ENCODE data around the gene KRT20. TPM values are rescaled to one million over a fixed set of nuclear protein-coding genes. Genes with fewer than 3 reads are reported as not detected.
"Not testable (repeated sequence)": the region's sequence is repeated elsewhere in the genome, so short reads cannot be mapped to it uniquely, and the experiment has no call there.

KRT20 gene
- total RNA-seq, 1 donor from 2014 or later: not detected

DNA sequence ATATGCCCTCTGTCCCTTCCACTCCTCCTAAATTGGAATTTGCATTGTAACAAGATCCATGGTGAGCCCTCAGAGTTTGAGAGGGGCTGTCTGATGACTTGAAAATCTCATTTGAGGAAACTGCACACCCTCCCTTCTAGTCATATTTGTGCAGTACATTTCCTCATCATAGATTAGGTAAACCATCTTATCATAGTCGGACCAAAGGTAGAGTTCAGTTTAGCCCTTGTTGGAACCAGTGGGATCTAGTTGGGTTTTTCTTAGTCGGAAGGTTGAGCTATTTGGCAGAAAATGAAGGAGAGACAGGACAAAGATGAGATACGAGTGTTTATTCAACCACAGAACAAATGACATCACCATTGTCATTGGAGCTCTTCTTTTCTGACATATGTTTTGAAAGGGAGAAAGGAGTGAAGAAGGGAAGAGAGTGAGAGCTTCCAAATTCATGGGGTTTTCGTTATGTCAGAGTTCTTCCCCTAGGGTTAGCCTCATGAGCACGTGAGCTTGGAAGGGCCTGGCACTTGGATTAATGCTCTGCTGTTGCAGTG lies 15.8 kb upstream of the KRT20 start:
- DNase-seq (ENCODE audit: low read depth): no peak

DNA sequence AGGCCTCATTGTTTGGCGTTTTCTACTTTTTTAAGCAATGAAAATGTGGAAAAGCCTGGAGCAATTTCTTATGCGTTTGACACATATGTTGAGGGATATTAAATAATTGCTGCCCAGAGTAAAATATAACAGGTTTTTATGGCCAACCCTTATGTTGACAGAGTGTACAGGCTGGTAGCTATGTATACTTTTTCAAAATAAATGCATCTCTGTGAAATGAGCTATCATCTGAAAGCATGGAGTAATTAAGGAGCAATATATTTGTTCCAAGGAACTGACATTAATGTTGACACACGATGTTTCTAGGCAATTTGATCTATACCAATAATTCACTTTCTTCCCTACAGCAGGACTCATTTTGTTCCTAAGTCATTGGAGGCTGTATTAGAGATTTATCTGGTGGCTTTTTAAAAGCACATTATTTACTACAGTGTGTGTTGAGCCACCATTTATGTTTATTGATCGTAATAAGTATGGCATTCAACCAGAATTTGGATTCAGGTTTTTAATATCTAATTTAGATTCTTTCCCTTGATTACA lies 11.9 kb upstream of the KRT20 start:
- no peak for DNase-seq (ENCODE audit: low read depth)

DNA sequence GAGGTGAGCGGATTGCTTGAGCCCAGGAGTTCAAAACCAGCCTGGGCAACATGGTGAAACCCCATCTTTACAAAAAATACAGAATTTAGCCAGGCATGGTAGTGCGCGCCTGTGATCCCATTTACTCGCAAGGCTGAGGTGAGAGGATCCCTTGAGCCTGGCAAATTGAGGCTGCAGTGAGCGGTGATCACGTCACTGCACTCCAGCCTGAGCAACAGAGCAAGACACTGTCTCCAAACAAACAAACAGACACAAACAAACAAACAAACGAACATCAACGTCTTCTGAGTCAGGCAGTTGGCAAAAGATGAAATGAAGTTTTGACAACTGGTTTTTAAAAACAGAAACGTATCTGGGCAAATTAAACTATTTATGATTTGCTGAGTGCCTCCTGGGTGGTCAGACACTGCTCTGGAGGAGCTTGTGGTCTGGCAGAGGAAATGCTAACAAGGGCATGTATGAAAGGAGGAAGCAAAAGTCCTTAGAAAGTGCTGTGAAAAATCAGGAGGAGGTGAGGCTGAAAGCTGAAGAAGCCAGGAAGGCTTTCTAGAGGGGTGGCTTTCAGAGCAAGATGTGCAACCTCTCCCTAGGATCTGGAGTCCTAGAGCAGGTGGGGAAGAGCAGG lies 10.2 kb upstream of the KRT20 start:
- DNase-seq (ENCODE audit: low read depth): no peak

DNA sequence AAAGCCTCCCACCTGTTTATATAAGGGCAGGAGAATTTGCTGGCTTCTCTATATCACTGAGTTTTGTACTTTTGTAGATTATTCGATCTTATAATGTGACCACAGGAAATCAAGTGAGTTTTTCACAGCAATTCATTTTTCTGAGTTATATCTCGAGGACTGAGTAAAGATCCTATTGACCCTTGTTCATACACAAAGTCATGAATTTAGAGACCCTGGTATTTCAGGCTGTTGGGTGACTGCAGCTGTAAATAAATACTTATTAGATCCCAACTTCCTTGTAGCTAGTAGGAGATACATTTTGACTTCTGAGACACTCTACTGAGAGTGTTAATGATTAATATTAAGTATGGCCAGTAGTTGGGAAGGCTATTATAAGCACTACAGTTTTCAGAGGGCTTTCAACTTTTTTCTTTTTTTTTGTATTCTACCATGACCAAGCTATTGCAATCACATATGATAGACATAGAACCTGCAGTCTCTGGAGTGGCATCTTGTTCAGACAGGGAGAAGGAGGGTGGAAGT lies 3.2 kb upstream of the KRT20 start:
- DNase-seq (ENCODE audit: low read depth): no peak

DNA sequence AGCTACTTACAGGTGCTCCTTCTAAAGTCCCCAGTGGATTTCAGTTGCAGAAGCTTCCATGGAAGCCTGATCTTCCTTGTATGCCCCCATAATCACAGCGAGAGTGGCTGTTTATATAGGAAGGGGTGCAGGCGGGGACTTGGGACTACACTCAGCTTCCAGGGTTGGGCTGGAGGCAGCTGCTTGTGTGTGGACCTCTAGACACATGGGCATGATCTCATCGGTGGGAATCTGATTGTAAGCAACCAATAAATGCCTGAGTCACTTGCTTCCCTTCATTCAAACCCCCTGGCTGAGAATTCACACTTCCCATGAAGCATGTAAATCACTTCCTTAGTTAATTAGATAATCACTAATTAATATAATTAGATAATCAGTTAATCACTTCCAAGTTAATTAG lies 1.0 kb upstream of the KRT20 start:
- DNase-seq (ENCODE audit: low read depth): peak; percentile 44

DNA sequence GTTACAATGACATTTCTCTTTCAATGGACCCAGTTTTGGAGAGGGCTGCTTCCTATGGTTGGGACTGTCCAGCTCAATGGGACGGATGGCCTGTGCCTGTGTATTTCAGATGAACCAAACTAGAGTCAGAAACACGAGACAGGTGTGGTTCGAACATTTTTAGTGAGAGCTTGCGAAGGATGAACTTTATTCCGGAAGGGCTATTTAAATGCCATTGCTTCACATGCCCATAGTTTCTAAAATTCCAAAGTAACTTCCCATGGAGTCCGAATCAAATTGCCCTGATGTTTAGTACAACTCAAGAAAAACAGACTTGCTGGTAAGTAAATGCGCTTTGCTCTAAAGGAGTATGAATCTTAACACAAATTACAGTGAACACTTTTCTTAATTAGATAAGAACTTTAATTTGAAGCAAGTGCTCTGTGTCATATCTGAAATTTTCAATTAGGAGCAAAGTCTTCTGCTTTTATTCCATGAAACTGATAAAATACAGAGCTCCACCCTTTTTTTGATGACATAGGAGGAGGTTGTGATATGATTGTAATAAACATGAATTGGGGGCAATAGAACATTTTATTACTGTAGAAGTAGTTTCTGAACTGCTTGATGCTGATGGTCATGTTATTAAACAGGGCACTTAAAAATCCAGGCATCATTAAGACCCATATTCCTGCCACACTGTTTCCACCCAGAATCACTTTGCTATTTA lies 1.3 kb downstream of the KRT20 start:
- DNase-seq (ENCODE audit: low read depth): no peak

DNA sequence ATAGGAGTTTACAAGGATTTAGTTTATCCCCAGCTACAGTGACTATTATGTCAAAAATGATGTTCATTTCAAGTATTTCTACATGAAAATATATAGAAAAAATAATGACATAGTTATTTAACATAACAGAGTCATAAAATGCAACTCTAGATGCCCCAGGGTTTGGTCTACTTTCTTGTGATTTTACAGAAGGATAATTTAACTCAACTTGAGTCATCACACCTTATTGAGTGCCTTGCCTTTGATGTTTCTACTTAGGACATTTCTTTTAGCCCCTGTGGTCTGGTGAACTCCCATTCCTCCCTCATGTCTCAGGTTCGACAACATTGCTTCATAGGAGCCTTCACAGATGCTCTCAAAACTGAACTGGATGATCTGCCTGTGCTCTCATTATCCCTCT lies 2.0 kb downstream of the KRT20 start:
- DNase-seq (ENCODE audit: low read depth): no peak

DNA sequence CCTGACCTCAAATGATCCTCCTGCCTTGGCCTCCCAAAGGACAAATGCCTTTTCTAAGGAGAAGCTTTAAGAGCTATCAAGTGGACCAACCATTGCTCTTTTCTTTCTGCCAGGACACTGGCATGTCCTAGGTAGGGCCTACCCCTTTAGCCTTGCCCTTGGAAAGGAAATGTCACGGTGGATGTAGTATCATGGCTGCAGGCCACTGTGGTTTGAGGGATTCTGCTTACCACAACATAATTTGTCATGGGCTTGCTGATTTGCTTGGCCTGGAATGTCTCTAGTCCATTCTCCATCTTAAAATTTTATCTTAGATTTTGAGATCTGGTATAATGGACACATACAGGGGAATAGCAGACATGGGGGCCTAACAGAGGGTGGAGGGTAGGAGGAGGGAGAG lies 6.0 kb downstream of the KRT20 start:
- DNase-seq (ENCODE audit: low read depth): peak; percentile 11

DNA sequence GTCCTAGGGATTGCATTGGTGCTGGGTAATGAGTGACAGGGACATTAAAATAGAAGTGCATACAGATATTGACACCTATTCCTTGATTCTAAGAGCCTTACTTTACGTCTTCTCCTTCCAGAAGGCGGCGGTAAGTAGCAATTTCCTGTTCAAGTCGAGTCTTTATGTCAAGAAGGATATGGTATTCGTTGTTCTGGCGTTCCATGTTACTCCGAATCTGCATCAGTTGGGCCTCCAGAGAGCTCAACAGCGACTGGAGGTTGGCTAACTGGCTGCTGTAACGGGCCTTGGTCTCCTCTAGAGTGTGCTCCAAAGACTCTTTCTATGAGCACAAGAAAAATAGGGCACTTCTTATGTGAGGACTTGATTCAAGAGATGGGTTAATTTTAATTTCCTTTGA lies 7.0 kb downstream of the KRT20 start:
- DNase-seq (ENCODE audit: low read depth): no peak

DNA sequence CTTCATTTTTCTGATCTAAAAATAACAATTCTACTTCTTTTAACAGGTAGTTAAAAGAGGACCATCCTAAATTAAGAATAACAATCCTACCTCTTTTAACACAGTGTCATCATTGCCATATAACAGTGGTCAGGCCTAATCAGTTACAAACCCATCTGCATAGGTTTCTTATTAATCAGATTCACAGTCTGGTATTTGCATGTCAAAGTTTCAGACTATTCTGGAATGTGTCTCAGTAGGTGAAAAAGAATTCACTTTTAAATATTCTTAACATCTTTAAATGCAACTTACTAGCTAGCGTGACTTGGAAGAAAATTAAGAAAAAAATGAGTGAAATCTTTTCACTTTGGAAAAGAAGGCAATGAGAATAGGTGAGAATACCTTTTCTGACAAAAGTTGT lies 11.2 kb downstream of the KRT20 start:
- DNase-seq (ENCODE audit: low read depth): no peak

DNA sequence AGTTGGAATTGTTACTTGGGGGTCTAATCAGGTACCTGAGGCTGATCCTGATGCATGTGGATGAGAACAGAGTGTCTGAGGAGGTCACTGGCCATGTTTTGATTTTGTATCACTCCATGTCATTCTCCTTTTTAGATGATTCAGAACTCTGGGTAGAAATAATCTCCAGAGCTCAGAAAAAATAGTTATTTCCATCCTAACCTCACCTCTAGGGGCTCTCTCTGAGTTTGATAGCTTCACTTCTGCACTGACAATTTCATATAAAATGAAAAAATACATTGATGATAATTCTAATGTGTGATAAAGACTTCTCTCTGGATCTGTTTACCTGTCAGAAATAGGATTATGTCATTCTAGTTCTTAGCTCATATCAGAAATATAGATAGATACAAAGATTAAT lies 11.8 kb downstream of the KRT20 start:
- DNase-seq (ENCODE audit: low read depth): no peak

DNA sequence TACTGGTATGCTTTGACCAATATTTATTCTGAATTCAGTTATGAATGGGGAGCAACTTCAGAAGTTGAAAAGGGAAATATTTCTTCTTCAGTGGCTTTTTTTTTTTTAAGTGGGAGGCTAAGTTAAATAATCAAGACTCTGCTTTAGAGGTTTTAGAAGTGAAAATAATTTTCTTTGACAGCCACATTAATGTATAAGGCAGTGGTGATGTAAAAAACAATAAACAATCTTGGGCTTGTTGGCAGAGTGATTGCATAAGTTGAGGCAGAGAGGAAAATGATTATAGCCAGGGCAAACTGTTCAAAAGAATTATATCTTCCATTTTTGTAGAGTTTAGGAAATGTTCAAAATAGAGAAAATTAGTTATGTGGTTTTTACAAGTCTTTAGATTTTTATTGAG lies 12.6 kb downstream of the KRT20 start:
- no peak for DNase-seq (ENCODE audit: low read depth)

DNA sequence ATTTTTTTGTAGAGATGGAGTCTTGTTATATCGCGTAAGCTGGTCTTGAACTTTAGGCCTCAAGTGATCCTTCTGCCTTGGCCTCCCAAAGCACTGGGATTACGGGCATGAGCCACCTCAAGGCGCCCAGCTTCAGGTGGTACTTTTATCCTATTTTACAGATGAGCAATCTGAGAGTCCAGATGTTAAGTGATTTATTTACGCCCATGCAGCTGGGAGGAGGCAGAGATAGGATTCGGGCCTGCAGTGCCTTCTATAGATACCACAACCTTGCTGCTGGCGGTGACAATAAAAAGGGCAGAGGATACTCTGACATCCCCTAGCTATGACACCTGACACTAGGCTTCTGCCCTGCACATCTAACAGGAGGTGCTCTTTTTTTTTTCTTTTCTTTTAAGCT lies 13.7 kb downstream of the KRT20 start:
- no peak for DNase-seq (ENCODE audit: low read depth)

DNA sequence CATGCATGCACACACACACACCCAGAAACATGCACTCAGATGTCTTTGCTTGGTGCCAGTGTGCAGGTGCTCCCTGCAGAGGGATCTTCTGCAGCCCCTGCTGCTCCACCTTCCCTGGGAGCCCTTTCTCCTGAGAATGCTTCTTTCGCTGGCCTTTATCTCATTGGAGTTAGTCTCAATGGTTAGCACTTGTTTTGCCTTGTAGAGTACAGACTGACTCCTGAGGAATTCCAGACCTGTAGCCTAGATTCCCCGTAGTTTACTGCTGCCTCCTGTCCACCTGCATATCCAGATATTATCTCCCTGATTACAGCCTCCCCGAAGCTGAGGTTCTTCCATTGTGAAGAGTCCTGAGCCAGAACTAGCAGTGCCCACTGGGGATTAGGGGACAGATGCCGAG lies 14.9 kb downstream of the KRT20 start:
- no peak for DNase-seq (ENCODE audit: low read depth)

DNA sequence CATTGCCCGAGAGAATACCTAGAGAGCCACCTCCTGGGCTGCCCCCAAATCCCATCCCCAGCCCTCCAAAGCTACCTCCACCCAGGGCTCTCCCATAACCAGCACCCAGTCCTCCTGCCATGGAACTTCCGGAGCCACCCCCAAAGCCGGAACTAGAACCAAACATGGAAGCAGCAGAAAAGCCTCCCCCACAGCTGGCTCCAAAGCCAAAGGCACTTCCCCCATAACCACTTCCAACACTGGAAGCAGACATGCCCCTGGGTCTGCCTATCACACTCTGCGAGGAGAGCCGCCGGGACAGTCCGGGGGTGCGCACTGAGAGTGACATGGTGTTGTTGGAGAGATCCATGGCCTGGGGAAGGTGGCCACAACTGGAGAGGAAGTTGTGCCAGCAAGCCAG lies 18.2 kb downstream of the KRT20 start, which contains the start of gene KRT12:
Gene KRT12, minus strand, starts transcription at position 386 of the 400 bp plus-strand sequence. Its CDS starts 37 bp downstream, at position 349.
- DNase-seq (ENCODE audit: low read depth): no peak

DNA sequence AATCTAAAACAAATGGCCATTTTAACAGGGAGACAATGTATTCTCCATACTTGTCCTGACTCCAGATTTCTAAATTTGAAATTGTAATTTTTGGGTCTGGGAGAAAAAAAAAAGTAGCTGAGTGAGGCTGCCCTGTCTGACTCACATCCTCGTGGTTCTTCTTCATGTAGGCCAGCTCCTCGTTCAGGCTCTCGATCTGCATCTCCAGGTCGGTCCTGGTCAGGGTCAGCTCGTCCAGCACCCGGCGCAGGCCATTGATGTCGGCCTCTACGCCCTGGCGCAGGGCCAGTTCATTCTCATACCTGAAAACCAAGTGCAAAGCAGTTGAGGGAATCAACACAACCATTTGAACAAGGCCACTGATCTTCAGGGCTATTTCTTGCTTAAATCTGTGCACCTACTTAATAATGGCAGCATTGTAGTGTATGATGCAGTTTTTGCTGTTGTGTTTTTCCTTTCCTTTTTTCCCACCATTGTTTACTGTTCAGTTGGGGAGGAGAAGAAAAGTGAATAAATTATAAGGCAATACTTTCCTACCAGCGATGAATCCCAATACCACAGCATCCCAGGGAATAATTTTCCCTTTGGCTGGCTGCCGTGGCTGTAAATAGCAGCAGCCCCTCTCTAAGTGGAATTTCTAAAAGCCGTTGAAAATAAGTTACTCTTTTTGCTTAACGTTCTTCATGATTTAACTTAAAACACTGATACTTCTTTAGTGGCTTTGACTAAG lies 20.2 kb downstream of the KRT20 start:
- no peak for DNase-seq (ENCODE audit: low read depth)

DNA sequence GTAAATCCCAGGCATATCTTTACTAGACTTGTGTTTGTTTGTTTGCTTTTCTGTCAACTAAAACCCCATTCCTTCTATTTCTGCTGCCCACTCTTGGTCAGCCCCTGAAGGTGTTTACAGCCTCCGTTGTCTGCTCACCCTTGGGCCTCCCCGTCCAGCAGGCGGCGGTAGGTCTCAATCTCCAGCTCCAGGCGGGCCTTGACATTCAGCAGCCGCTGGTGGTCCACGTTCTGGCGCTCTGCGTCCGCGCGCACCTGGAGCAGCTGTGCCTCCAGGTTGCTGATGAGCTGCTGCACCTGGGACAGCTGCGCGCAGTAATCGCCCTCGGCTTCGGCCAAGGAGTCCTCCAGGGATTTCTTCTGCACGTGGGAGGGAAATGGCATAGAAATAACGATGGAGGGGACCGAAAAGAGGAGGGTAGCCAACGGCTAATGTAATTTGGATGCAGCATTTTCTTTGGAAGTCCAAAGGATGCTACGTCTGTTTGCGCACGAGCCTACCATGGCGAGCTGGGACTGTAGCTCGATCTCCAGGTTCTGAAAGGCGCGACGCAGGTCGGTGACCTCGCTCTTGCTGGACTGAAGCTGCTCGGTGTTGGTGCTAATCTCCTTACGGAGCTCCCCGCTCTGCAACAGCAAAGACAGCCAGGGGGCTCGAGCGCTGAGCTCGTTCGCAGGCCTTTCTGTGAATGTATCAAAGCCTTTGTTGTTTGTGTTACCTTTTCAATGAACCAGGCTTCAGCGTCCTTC lies 21.9 kb downstream of the KRT20 start:
- no peak for DNase-seq (ENCODE audit: low read depth)

DNA sequence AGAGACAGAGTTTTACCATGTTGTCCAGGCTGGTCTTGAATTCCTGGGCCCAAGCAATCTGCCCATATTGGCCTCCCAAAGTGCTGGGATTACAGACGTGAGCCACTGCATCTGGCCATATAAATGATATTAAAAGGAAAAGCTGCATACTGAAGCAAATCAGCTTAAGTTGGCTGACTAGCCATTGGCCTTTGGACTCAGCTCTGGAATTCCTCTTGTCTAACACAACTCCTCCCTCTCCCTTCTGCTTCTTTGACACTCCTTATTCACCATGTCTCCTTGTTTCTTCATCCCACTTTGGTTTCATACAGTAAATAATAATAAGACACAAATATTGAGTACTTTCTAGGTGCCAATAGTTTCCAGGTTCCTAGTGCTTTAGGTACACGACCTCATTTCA lies 25.5 kb downstream of the KRT20 start:
- DNase-seq (ENCODE audit: low read depth): no peak

DNA sequence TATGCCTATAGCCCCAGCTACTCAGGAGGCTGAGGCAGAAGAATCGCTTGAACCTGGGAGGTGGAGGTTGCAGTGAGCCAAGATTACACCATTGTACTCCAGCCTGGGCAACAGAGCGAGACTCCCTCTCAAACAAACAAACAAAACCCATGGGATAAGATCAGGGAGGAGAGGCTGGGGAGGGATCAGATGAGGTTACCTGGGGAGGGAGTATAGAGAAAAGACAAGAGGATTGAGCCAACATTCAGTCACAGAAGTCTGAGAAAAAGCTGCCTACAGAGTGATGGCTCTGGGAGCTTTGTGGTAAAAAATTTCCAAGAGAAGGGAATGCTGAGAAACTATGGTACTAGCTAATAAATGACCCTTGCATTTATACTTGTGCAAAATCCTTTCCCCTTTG lies 26.4 kb downstream of the KRT20 start:
- not testable (repeated sequence) for DNase-seq (ENCODE audit: low read depth)

DNA sequence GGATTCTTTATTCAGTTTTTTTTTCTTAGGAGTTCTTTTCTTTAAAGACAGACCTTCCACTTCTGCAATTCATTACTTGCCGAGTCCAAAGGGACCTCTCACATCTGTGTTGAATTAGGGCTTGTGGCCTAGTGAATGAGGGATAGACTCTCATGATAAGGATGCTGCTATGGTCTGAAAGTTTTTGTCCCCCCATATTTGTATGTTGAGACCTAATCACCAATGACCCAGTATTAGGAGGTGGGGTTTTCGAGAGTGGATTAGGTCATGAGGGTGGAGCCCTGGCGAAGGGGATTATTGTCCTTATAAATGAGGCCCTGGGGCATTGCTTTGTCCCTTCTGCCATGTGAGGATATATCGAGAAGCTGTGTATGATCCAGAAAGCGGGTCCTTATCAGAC lies 27.5 kb downstream of the KRT20 start:
- peak; percentile 9 for DNase-seq (ENCODE audit: low read depth)

All from myocyte (in vitro differentiated cells).